Kidney (tissue), 14 donors: Measurements from ENCODE around the gene LARP7. TPM values are rescaled to one million over a fixed set of nuclear protein-coding genes. Genes with fewer than 3 reads are reported as not detected.

Source experiments
- DNase-seq, 5 donors: peaks; one replicate each; pipeline ENCODE4 v3.0.0-alpha.2; 2013 to 2020
- FAIRE-seq: peaks from 2 replicates; lab custom pipeline; 2012; peaks lifted over from hg19 to GRCh38; lab: Jason Lieb, UNC
- H3K27ac ChIP-seq, 2 donors: one replicate each; pipeline ENCODE4 v1.7.0; 2013; ENCODE audit warnings: low read depth in 2 of 2, low read length in 2 of 2, inconsistent platforms in 1 of 2
- H3K27me3 ChIP-seq: one replicate; pipeline ENCODE4 v1.7.1; 2013; ENCODE audit warnings: low read length, inconsistent platforms; ENCODE audit not compliant: control insufficient read depth, insufficient read depth
- H3K36me3 ChIP-seq, 3 donors: one replicate each; pipeline versions ENCODE4 v1.7.0 to v1.7.1; 2013; ENCODE audit warnings: low read length in 3 of 3, control low read depth in 1 of 3, inconsistent platforms in 1 of 3; ENCODE audit not compliant: insufficient read depth in 3 of 3, control insufficient read depth in 2 of 3
- H3K4me1 ChIP-seq, 3 donors: one replicate each; pipeline versions ENCODE4 v1.7.0 to v1.7.1; 2013; ENCODE audit warnings: low read length in 3 of 3, inconsistent platforms in 1 of 3, low read depth in 1 of 3; ENCODE audit not compliant: control insufficient read depth in 2 of 3, insufficient read depth in 2 of 3
- H3K4me3 ChIP-seq, 3 donors: one replicate each; pipeline versions ENCODE4 v1.7.0 to v1.8.1; 2013; ENCODE audit warnings: low read length in 3 of 3, control low read depth in 1 of 3, inconsistent platforms in 1 of 3
- H3K9ac ChIP-seq, 3 donors: one replicate each; pipeline versions ENCODE4 v1.7.0 to v1.7.1; 2013; ENCODE audit warnings: low read length in 3 of 3, control low read depth in 1 of 3, inconsistent platforms in 1 of 3
- H3K9me3 ChIP-seq, 3 donors: one replicate each; pipeline versions ENCODE4 v1.7.0 to v1.7.1; 2013; ENCODE audit warnings: low read length in 3 of 3, control low read depth in 1 of 3, inconsistent platforms in 1 of 3; ENCODE audit not compliant: control insufficient read depth in 2 of 3, insufficient read depth in 1 of 3
- intact Hi-C: fragments of 100-400 bp; cut with DNase I; formaldehyde crosslinking; loops from one replicate; pipeline ENCODE4 v1.11.1; 2022
- polyA plus RNA-seq: library from polyadenylated mRNA; stranded (reverse); fragments of 350-450 nt; fragmentation: Illumina TruSeq; extraction: RNeasy Lipid Tissue Mini Kit (QIAGEN cat#74804); gene quantifications from one replicate; pipeline ENCODE4 v1.2.3, GENCODE V29; 2014; ENCODE audit warnings: low read depth, low replicate concordance; ENCODE audit not compliant: insufficient read depth
- total RNA-seq: library from RNA; stranded (reverse); fragmentation: NEBNext Ultra II Directional; extraction: Animal tissue kit (Norgen Biotek cat#: 25700); gene quantifications from one replicate; pipeline ENCODE4 v1.2.1, GENCODE V29; 2021
- TF ChIP-seq, protein P1 (sequence below): IDR thresholded peaks from 3 replicates; pipeline ENCODE4 v1.5.1; 2012; ENCODE audit warnings: mild to moderate bottlenecking, moderate library complexity, borderline replicate concordance; ENCODE audit not compliant: insufficient read depth; ENCODE audit errors: extremely low read depth
- donor health status: control.
- donor health status: control.
- donor health status: control.
- donor health status: control.
- donor health status: control.
- donor health status: DM: yes; HTN: yes; CAD: no.
- donor health status: Normal renal cell carcinoma (clear cell type).

LARP7 gene
- total and polyA plus RNA-seq, 2 donors from 2014 or later: 37.3 to 45.5 TPM

DNA sequence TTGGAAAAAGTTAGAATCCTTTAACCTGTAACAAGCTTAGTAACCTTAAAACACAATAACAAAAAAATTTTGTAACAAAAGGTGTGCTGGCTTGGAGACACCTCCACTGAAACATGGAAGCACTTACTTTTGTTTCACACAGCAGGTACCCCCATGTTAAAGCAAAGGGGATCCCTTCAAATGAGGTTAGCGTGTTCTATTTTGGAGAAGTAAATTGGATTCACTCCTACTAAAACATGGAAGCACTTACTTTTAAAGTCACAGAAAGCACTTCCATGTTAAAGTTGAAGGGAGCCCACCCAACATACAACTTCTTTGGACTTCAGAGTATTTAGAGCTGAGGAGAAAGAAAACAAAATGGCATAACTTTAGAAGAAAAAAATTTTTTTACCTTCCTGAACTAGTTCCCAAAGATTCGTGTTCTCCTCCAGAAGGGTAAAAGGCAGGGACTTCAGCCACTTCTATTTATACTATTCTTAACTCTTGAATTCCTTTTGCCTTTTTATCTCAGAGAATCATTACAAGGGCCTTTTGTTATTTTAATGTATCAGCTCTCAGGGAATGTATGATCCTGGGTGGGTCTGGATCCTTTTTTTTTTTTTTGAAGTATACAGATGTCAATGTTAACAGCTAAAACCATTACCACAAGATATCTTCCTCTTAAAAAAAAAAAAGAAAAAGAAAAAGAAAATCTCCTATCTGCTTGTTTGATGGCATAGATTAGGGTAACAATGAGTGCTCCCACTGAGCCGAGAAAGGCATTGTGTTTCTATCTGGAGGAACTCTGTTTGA, 11.5 kb downstream of the LARP7 start:
- Histone ChIP-seq H3K27me3 (no peaks in the 10 kb centered on the region), H3K4me1 (no peaks in the 10 kb centered on the region), H3K36me3 (peaks cover 6 to 21% (median 11%) of the 10 kb centered on the region in 3 donors), H3K4me3 (no peak overlapping the region), H3K9ac (no peak overlapping the region), H3K27ac (no peak overlapping the region), H3K9me3 (no peaks in the 10 kb centered on the region)
- intact Hi-C loops: no loop called here
- FAIRE-seq (no peak), DNase-seq (no peak)
- TF ChIP-seq, protein P1, sequence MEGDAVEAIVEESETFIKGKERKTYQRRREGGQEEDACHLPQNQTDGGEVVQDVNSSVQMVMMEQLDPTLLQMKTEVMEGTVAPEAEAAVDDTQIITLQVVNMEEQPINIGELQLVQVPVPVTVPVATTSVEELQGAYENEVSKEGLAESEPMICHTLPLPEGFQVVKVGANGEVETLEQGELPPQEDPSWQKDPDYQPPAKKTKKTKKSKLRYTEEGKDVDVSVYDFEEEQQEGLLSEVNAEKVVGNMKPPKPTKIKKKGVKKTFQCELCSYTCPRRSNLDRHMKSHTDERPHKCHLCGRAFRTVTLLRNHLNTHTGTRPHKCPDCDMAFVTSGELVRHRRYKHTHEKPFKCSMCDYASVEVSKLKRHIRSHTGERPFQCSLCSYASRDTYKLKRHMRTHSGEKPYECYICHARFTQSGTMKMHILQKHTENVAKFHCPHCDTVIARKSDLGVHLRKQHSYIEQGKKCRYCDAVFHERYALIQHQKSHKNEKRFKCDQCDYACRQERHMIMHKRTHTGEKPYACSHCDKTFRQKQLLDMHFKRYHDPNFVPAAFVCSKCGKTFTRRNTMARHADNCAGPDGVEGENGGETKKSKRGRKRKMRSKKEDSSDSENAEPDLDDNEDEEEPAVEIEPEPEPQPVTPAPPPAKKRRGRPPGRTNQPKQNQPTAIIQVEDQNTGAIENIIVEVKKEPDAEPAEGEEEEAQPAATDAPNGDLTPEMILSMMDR: no peak

DNA sequence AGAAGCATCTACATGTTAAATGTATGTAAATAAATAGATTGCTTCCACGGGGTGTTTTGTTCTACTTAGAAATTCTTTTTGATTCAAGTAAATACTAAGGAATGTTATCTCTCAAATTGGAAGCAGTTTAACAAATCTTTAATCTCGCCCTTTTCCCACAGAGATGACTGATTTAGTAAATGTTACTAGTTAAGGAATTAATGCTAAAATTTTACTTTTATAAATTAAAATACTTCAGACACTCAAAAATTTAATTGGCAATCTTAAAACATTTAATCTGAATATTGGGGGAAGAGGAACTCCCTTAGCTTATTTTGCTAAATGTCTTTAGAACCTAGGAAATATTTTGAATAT, 12.1 kb downstream of the LARP7 start:
- Histone ChIP-seq H3K4me1 (no peaks in the 10 kb centered on the region), H3K36me3 (peaks cover 6 to 26% (median 11%) of the 10 kb centered on the region in 3 donors), H3K27me3 (no peaks in the 10 kb centered on the region), H3K9me3 (no peaks in the 10 kb centered on the region), H3K27ac (no peak overlapping the region), H3K4me3 (no peak overlapping the region), H3K9ac (no peak overlapping the region)
- DNase-seq: no peak
- intact Hi-C loops: no loop called here
- FAIRE-seq: no peak
- TF ChIP-seq, protein P1: no peak

DNA sequence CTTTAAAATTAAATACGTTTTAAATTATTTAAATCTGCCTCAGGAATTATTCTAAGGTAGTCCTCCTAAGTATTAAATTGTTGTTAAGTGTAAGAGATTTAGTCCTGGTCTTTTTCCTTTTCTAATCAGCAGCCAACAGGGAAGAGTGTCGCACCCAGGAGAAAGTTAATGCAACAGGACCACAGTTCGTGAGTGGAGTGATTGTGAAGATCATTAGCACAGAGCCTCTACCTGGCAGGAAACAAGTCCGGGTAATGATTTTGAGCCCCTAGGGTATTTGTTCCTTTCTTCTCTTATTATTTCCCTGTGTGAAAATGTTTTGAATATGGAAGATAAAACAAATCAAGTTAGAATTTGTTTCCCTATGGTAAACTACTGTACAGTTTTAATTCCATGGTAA, 13.4 kb downstream of the LARP7 start:
- Histone ChIP-seq H3K9ac (no peak overlapping the region), H3K4me3 (no peak overlapping the region), H3K36me3 (peaks cover 7 to 32% (median 11%) of the 10 kb centered on the region in 3 donors), H3K4me1 (no peaks in the 10 kb centered on the region), H3K9me3 (no peaks in the 10 kb centered on the region), H3K27ac (no peak overlapping the region), H3K27me3 (no peaks in the 10 kb centered on the region)
- DNase-seq (no peak), FAIRE-seq (no peak)
- TF ChIP-seq, protein P1: no peak
- intact Hi-C loops: no loop called here
